Esophagus muscularis mucosa (tissue), 4 donors: ENCODE results near the gene HOXC10.

Source experiments
- CTCF ChIP-seq, 3 experiments: fragments of 200-600 bp in 2 of 3; fragments of 450-650 bp in 1 of 3; sonication (generic) in 2 of 3; IDR thresholded peaks; one replicate each; pipeline ENCODE4 v1.5.1; 2017 to 2019; ENCODE audit warnings: antibody characterized with exemption in 3 of 3, mild to moderate bottlenecking in 2 of 3, moderate library complexity in 1 of 3
- EP300 ChIP-seq: sonication (generic); formaldehyde crosslinking; IDR thresholded peaks from one replicate; pipeline ENCODE4 v1.6.1; 2017; ENCODE audit warnings: antibody characterized with exemption
- POLR2A ChIP-seq: fragments of 450-650 bp; IDR thresholded peaks from one replicate; pipeline ENCODE4 v1.6.1; 2017; ENCODE audit warnings: antibody characterized with exemption, moderate library complexity, mild to moderate bottlenecking, low read depth
- POLR2AphosphoS5 ChIP-seq, 2 donors: sonication (generic); formaldehyde crosslinking; IDR thresholded peaks; one replicate each; pipeline ENCODE4 v1.6.1; 2017; ENCODE audit warnings: antibody characterized with exemption in 2 of 2

- TF ChIP-seq POLR2A (no peak), CTCF (IDR thresholded peaks at IDR 0.05) (no peak), EP300 (no peak), POLR2AphosphoS5 (IDR thresholded peaks at IDR 0.05) (no peak)
Measured at GRCh38 chr12:53938326-53939140, 46.4 kb upstream of the HOXC10 start, which contains the start of gene HOXC13.
